ENCODE measurements around the gene CEP112. TPM values are rescaled to one million over a fixed set of nuclear protein-coding genes. Genes with fewer than 3 reads are reported as not detected.

CEP112 gene
- total RNA-seq, 1 donor from 2014 or later, result 14.5 TPM

DNA sequence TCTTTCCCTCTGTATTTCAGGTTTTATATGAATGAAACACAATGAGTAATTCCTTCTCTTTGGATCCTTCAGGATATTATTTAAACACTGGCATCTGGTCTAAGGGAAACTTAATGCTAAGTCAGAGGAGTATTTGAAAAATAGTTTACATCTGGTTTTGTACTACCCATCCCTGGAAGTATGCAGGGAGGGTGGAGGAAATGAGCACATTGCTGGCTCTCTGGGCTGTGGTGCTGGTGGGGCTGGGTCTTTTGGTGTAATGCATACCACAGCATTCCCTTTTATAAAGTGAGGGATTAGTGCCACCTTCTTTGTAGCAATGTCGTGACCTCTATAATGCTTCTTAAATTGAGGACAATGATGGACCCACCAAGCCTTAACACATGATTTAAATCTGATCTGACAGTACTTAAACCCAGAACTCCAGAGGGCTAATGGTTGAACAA, 525.0 kb downstream of the CEP112 start:
- Histone ChIP-seq H3K9me3 (replicated peaks) (no peaks in the 10 kb centered on the region), H3K36me3 (no peaks in the 10 kb centered on the region), H3K4me1 (no peaks in the 10 kb centered on the region), H3K27ac (replicated peaks) (no peak overlapping the region), H3K27me3 (ENCODE audit: low read depth) (no peaks in the 10 kb centered on the region), H3K4me3 (no peak overlapping the region)
- TF ChIP-seq, protein P1, sequence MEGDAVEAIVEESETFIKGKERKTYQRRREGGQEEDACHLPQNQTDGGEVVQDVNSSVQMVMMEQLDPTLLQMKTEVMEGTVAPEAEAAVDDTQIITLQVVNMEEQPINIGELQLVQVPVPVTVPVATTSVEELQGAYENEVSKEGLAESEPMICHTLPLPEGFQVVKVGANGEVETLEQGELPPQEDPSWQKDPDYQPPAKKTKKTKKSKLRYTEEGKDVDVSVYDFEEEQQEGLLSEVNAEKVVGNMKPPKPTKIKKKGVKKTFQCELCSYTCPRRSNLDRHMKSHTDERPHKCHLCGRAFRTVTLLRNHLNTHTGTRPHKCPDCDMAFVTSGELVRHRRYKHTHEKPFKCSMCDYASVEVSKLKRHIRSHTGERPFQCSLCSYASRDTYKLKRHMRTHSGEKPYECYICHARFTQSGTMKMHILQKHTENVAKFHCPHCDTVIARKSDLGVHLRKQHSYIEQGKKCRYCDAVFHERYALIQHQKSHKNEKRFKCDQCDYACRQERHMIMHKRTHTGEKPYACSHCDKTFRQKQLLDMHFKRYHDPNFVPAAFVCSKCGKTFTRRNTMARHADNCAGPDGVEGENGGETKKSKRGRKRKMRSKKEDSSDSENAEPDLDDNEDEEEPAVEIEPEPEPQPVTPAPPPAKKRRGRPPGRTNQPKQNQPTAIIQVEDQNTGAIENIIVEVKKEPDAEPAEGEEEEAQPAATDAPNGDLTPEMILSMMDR (IDR thresholded peaks at IDR 0.05; ENCODE audit: borderline replicate concordance), result no peak
- DNase-seq, result no peak
- intact Hi-C loops (cut with micrococcal nuclease), result no loop called here

DNA sequence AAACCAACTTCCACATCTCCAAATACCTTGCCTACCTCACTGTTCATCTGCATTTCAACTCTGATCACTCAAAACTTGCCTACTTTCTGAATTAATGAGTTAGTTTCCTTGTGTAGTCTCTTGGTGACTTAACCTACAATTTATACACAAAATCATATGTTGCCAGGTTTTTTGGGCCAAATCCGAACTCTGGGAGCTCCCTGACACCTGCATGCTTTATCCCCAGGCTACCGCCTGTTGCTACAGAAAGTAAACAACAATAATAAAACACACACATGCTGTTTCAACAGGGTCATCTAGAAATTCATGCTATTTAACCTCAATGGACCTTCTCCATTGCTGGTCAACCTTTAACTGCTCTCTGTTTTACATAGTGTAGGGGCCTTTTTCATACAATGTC, 526.0 kb downstream of the CEP112 start:
- Histone ChIP-seq H3K27ac (replicated peaks) (no peak overlapping the region), H3K27me3 (ENCODE audit: low read depth) (no peaks in the 10 kb centered on the region), H3K36me3 (no peaks in the 10 kb centered on the region), H3K4me3 (no peak overlapping the region), H3K4me1 (no peaks in the 10 kb centered on the region), H3K9me3 (replicated peaks) (no peaks in the 10 kb centered on the region)
- no peak for DNase-seq
- TF ChIP-seq, protein P1 (IDR thresholded peaks at IDR 0.05; ENCODE audit: borderline replicate concordance), result no peak
- intact Hi-C loops (cut with micrococcal nuclease), result no loop called here

DNA sequence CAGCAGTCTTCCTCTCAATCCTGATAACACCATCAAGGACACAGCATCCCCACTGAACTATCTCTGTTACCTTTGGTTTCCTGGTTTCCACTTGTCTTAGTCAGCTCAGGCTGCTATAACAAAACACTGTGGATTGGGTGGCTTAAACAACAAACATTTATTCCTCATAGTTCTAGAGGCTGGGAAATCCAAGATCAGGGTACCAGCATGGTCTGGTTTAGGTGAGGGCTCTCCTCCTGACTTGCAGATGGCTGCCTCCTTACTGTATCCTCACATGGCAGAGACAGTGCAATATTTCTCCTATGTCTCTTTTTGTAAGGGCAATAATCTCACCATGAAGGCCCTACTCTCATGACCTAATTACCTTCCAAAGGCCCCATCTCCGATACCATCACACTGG, 527.2 kb downstream of the CEP112 start:
- H3K4me3 ChIP-seq, result no peak overlapping the region
- H3K36me3 ChIP-seq, result no peaks in the 10 kb centered on the region
- no peak for DNase-seq
- intact Hi-C loops (cut with micrococcal nuclease), result no loop called here
- TF ChIP-seq, protein P1 (IDR thresholded peaks at IDR 0.05; ENCODE audit: borderline replicate concordance), result no peak
- no peaks in the 10 kb centered on the region for H3K27me3 ChIP-seq (ENCODE audit: low read depth)
- no peaks in the 10 kb centered on the region for H3K9me3 ChIP-seq (replicated peaks)
- H3K4me1 ChIP-seq, result no peaks in the 10 kb centered on the region
- no peak overlapping the region for H3K27ac ChIP-seq (replicated peaks)

DNA sequence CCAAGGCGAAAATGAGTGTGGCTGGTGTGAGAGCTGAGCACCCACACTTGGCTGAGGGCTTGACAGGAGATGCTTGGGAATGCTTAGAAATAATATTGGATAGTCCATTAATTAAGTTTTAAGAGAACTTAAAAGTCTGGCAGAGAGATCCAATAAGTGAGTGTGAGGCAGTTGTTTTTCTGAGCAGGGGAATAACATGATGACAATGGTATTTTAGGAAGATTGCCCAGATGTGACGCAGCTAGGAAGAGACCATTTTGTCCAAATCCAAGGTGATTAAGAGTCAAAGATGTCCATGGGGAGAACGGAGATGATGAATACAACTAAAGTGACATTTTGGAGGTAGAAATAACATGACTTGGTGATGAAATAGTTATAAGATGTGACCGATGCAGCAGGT, 527.7 kb downstream of the CEP112 start:
- DNase-seq, result no peak
- Histone ChIP-seq H3K4me3 (no peak overlapping the region), H3K36me3 (no peaks in the 10 kb centered on the region), H3K27ac (replicated peaks) (no peak overlapping the region), H3K4me1 (no peaks in the 10 kb centered on the region), H3K27me3 (ENCODE audit: low read depth) (no peaks in the 10 kb centered on the region), H3K9me3 (replicated peaks) (no peaks in the 10 kb centered on the region)
- TF ChIP-seq, protein P1 (IDR thresholded peaks at IDR 0.05; ENCODE audit: borderline replicate concordance), result no peak
- intact Hi-C loops (cut with micrococcal nuclease), result no loop called here

DNA sequence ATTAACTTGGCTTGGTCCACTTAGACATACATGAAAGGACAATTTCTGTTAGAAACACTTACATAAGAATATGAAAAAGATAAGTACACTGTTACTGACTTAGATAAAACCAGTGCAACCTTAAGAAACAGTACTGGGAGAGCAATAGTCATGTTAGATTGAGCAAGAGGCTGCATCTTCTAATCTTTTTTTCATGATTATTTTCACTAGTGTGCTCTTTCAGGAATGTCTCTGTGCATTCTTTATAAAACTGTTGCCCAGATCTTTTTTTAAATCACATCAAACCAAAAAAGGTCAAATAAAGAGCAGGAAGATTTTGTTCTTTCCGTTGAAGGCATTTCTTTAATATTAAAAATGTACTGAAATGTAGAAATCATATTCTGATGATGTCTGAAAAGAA, 529.7 kb downstream of the CEP112 start:
- H3K4me1 ChIP-seq, result no peaks in the 10 kb centered on the region
- no peak overlapping the region for H3K4me3 ChIP-seq
- H3K27me3 ChIP-seq (ENCODE audit: low read depth), result no peaks in the 10 kb centered on the region
- no peak for DNase-seq
- no peaks in the 10 kb centered on the region for H3K36me3 ChIP-seq
- H3K9me3 ChIP-seq (replicated peaks), result no peaks in the 10 kb centered on the region
- TF ChIP-seq, protein P1 (IDR thresholded peaks at IDR 0.05; ENCODE audit: borderline replicate concordance), result no peak
- intact Hi-C loops (cut with micrococcal nuclease), result no loop called here
- no peak overlapping the region for H3K27ac ChIP-seq (replicated peaks)

DNA sequence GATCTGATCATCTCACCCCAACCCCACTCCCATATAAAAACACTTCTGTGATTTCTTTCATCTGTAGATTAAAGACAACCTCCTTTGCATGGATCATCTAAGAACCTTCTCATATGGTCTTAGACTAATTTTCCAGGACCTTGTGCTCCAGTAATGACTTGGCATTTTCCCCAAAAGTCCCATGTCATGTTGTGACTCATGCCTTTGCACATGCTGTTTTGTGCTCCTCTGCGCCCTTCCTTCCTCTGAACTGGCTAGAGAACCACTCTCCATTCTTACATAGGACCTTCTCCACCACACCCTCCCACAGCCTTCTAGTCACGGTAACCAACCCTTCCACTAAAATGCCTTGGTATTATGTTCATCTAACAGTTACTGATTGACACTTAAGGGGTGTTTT, 531.0 kb downstream of the CEP112 start:
- H3K27ac ChIP-seq (replicated peaks), result no peak overlapping the region
- H3K4me1 ChIP-seq, result no peaks in the 10 kb centered on the region
- H3K36me3 ChIP-seq, result no peaks in the 10 kb centered on the region
- no peaks in the 10 kb centered on the region for H3K9me3 ChIP-seq (replicated peaks)
- intact Hi-C loops (cut with micrococcal nuclease), result no loop called here
- TF ChIP-seq, protein P1 (IDR thresholded peaks at IDR 0.05; ENCODE audit: borderline replicate concordance), result no peak
- no peaks in the 10 kb centered on the region for H3K27me3 ChIP-seq (ENCODE audit: low read depth)
- no peak overlapping the region for H3K4me3 ChIP-seq
- no peak for DNase-seq
